HL-60 (cell line): ENCODE measurements around the gene EDIL3.

Source experiments
- DNase-seq, 2 experiments: peaks; one replicate each; pipeline ENCODE4 v3.0.0-alpha.2; 2010 to 2020; ENCODE audit warnings: low read depth in 1 of 2, low spot score in 1 of 2
- H3K27ac ChIP-seq: fragments of 250-450 bp; sonication (Bioruptor Pico); replicated peaks from 2 replicates; pipeline ENCODE4 v1.5.1; 2020; ENCODE audit warnings: mild to moderate bottlenecking, moderate library complexity
- H3K27me3 ChIP-seq: fragments of 250-450 bp; sonication (Bioruptor Pico); 2 replicates; pipeline ENCODE4 v1.5.1; 2021; ENCODE audit warnings: mild to moderate bottlenecking, moderate library complexity; ENCODE audit not compliant: insufficient read depth, poor library complexity, severe bottlenecking
- H3K4me3 ChIP-seq: replicated peaks from 2 replicates; pipeline ENCODE4 v1.5.1; 2011; ENCODE audit warnings: mild to moderate bottlenecking, control low read depth, low read length; ENCODE audit not compliant: insufficient read depth
- GABPA ChIP-seq: IDR thresholded peaks from 2 replicates; pipeline ENCODE4 v1.6.1; 2012; ENCODE audit warnings: low read depth
- POLR2AphosphoS5 ChIP-seq: IDR thresholded peaks from 2 replicates; pipeline ENCODE4 v1.6.1; 2012; ENCODE audit warnings: low read depth
- SPI1 ChIP-seq: IDR thresholded peaks from 2 replicates; pipeline ENCODE4 v1.6.1; 2012; ENCODE audit warnings: low read depth, mild to moderate bottlenecking, borderline replicate concordance
- TF ChIP-seq, protein P1 (sequence below): IDR thresholded peaks from 2 replicates; pipeline ENCODE4 v1.6.1; 2012; ENCODE audit warnings: low read depth; ENCODE audit not compliant: insufficient replicate concordance
- TF ChIP-seq, protein P2 (sequence below): IDR thresholded peaks from one replicate; pipeline ENCODE4 v1.5.1; 2011; ENCODE audit warnings: low read length, control low read depth, inconsistent platforms; ENCODE audit not compliant: insufficient read depth

EDIL3 gene

DNA sequence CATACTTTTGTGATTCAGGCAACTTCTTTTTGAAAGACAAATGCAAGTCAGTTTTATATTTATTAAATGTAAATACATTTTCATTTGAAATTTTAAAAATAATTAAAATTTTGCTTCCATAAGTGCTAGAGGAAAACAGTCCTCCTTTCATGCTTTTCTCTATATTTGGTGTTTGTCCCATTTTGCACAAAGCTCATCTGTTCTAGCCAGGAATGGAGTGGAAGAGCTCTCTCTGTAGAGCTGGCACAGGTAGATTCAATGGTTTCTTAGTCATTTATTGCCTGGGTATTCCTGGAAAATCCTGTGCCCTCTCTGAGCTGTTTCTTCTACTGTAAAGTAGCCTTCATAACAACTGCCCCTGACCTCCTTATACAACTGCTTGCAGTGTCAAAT, 396.4 kb downstream of the EDIL3 start:
- Histone ChIP-seq H3K27ac (no peak overlapping the region), H3K27me3 (no peaks in the 10 kb centered on the region), H3K4me3 (no peak overlapping the region)
- TF ChIP-seq SPI1 (no peak), POLR2AphosphoS5 (no peak), GABPA (no peak)
- TF ChIP-seq, protein P1, sequence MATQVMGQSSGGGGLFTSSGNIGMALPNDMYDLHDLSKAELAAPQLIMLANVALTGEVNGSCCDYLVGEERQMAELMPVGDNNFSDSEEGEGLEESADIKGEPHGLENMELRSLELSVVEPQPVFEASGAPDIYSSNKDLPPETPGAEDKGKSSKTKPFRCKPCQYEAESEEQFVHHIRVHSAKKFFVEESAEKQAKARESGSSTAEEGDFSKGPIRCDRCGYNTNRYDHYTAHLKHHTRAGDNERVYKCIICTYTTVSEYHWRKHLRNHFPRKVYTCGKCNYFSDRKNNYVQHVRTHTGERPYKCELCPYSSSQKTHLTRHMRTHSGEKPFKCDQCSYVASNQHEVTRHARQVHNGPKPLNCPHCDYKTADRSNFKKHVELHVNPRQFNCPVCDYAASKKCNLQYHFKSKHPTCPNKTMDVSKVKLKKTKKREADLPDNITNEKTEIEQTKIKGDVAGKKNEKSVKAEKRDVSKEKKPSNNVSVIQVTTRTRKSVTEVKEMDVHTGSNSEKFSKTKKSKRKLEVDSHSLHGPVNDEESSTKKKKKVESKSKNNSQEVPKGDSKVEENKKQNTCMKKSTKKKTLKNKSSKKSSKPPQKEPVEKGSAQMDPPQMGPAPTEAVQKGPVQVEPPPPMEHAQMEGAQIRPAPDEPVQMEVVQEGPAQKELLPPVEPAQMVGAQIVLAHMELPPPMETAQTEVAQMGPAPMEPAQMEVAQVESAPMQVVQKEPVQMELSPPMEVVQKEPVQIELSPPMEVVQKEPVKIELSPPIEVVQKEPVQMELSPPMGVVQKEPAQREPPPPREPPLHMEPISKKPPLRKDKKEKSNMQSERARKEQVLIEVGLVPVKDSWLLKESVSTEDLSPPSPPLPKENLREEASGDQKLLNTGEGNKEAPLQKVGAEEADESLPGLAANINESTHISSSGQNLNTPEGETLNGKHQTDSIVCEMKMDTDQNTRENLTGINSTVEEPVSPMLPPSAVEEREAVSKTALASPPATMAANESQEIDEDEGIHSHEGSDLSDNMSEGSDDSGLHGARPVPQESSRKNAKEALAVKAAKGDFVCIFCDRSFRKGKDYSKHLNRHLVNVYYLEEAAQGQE, result no peak
- TF ChIP-seq, protein P2, sequence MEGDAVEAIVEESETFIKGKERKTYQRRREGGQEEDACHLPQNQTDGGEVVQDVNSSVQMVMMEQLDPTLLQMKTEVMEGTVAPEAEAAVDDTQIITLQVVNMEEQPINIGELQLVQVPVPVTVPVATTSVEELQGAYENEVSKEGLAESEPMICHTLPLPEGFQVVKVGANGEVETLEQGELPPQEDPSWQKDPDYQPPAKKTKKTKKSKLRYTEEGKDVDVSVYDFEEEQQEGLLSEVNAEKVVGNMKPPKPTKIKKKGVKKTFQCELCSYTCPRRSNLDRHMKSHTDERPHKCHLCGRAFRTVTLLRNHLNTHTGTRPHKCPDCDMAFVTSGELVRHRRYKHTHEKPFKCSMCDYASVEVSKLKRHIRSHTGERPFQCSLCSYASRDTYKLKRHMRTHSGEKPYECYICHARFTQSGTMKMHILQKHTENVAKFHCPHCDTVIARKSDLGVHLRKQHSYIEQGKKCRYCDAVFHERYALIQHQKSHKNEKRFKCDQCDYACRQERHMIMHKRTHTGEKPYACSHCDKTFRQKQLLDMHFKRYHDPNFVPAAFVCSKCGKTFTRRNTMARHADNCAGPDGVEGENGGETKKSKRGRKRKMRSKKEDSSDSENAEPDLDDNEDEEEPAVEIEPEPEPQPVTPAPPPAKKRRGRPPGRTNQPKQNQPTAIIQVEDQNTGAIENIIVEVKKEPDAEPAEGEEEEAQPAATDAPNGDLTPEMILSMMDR, result no peak
- DNase-seq, result no peak

DNA sequence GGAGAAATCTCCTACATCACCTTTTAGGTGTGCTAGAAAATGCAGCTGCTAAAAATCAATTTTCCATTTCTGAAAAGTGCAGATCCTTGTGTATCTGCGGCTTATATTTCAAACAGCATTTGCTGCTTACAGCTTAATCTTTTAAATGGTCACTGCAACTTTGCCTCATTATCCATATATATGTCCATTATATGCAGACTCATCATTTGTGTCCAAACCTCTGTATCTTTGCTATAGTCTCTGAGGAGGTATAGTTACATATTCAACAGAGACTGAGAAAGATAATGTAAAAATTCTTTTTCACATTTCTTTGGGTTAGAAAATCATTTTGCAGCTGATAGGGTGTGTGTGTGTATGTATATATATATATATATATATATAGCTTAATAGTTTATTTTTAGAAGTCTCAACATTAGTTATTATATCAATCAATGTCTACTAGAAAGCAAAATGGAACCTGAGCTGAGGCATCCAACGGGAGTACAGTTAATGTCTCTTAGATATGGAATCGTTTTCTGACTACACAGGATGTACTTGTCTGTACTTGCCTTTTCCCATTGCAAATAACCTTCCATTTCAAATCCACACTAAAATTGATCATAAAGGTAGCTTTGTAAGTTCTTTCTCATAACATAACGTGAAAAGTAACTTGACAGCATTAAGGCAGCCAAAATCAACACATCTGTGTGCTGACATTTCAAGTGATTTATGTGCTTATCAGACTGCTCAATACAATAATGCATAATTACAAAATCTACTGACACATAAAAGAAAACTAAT, 397.0 kb downstream of the EDIL3 start:
- DNase-seq, result no peak
- TF ChIP-seq, protein P2, result no peak
- TF ChIP-seq GABPA (no peak), SPI1 (no peak), POLR2AphosphoS5 (no peak)
- TF ChIP-seq, protein P1, result no peak
- Histone ChIP-seq H3K27me3 (no peaks in the 10 kb centered on the region), H3K27ac (no peak overlapping the region), H3K4me3 (no peak overlapping the region)

DNA sequence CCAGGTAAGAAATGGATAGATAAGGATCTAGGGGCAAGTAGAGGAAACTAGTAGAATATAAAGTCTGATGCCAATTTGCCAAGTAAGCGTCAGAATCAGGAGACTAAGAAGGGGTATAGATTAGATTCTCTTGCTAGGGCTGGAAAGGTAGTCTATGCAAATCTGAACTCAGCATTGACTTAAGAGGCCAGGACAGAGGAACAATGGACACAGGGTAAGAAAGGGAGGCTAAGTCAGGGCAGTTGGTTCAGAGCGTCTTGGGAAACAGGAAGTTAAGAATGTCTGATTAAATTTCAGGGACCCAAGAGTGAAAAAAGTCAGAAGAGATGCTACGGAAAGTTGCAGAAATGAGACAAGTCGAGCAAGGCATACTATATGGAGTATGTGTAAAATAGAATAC, 400.8 kb downstream of the EDIL3 start:
- TF ChIP-seq SPI1, result no peak
- TF ChIP-seq, protein P1, result no peak
- TF ChIP-seq, protein P2, result no peak
- TF ChIP-seq GABPA, result no peak
- no peak for TF ChIP-seq POLR2AphosphoS5
- no peak overlapping the region for H3K27ac ChIP-seq
- H3K27me3 ChIP-seq, result no peaks in the 10 kb centered on the region
- no peak overlapping the region for H3K4me3 ChIP-seq
- DNase-seq, result no peak
